ENCODE measurements around the gene DENND2A.

- TF ChIP-seq CTCF (IDR thresholded peaks at IDR 0.05; ENCODE audit: low read depth, low read length, missing input control) (no peak), MAX (IDR thresholded peaks at IDR 0.05) (no peak), ZBTB33 (IDR thresholded peaks at IDR 0.05) (no peak), RXRA (IDR thresholded peaks at IDR 0.05) (no peak), YY1 (IDR thresholded peaks at IDR 0.05) (no peak), JUND (IDR thresholded peaks at IDR 0.05) (no peak)
Observed at GRCh38 chr7:140501966-140502365, 138.6 kb downstream of the DENND2A start.

Measured in liver (tissue), 3 donors.